ENCODE measurements around the gene CEP95.

GRCh38 chr17:64480951-64481350 lies 25.8 kb upstream of the CEP95 start:
- TF ChIP-seq CTCF (conservative IDR thresholded peaks at IDR 0.05; ENCODE audit: low read length) = no peak
- no peak for TF ChIP-seq EZH2phosphoT487 (IDR thresholded peaks at IDR 0.05; ENCODE audit: borderline replicate concordance)

All from Loucy (cell line).